Stimulated activated CD4-positive, alpha-beta T cell treated with anti-CD3 and anti-CD28 coated beads, TNF-alpha, amount 100 ng/mL, for 24 hours (primary cell): ENCODE measurements around the gene BMP7.

Experiments
- DNase-seq, 3 experiments: peaks; one replicate each; pipeline ENCODE4 v3.0.0-alpha.2; 2020; ENCODE audit warnings: low read depth in 3 of 3

Gene BMP7

GRCh38 chr20:57147185-57147584 lies 119.3 kb downstream of the BMP7 start:
- DNase-seq = no peak

GRCh38 chr20:57146155-57146554 lies 120.3 kb downstream of the BMP7 start:
- DNase-seq = no peak

- no peak for DNase-seq
These were observed 121.3 kb downstream of the BMP7 start for GRCh38 chr20:57145089-57145631.

- no peak for DNase-seq
These were observed 123.3 kb downstream of the BMP7 start for GRCh38 chr20:57143173-57143572.

- no peak for DNase-seq
These were observed 123.8 kb downstream of the BMP7 start for GRCh38 chr20:57142667-57143066.

GRCh38 chr20:57141492-57141891 lies 124.9 kb downstream of the BMP7 start:
- DNase-seq = no peak

- no peak for DNase-seq
These were observed 126.0 kb downstream of the BMP7 start for GRCh38 chr20:57140416-57140965.

- no peak for DNase-seq
These were observed 126.9 kb downstream of the BMP7 start for GRCh38 chr20:57139342-57140093.

GRCh38 chr20:57138198-57138995 lies 128.0 kb downstream of the BMP7 start:
- DNase-seq = no peak

GRCh38 chr20:57137676-57138075 lies 128.8 kb downstream of the BMP7 start:
- no peak for DNase-seq

GRCh38 chr20:57136734-57137133 lies 129.7 kb downstream of the BMP7 start:
- DNase-seq = no peak

GRCh38 chr20:57135875-57136274 lies 130.6 kb downstream of the BMP7 start:
- DNase-seq = no peak

GRCh38 chr20:57134804-57135203 lies 131.6 kb downstream of the BMP7 start:
- DNase-seq = no peak

GRCh38 chr20:57133926-57134650 lies 132.4 kb downstream of the BMP7 start:
- no peak for DNase-seq

GRCh38 chr20:57131601-57132391 lies 134.6 kb downstream of the BMP7 start:
- no peak for DNase-seq

- no peak for DNase-seq
These were observed 135.4 kb downstream of the BMP7 start for GRCh38 chr20:57131077-57131476.

- no peak for DNase-seq
These were observed 136.2 kb downstream of the BMP7 start for GRCh38 chr20:57130160-57130772.

GRCh38 chr20:57129303-57129702 lies 137.1 kb downstream of the BMP7 start:
- no peak for DNase-seq

GRCh38 chr20:57128044-57128757 lies 138.2 kb downstream of the BMP7 start:
- DNase-seq = no peak
